ENCODE measurements around the gene ATF7. TPM values are rescaled to one million over a fixed set of nuclear protein-coding genes. Genes with fewer than 3 reads are reported as not detected.

ATF7 gene
- total RNA-seq, 1 donor = 17.4 TPM

DNA sequence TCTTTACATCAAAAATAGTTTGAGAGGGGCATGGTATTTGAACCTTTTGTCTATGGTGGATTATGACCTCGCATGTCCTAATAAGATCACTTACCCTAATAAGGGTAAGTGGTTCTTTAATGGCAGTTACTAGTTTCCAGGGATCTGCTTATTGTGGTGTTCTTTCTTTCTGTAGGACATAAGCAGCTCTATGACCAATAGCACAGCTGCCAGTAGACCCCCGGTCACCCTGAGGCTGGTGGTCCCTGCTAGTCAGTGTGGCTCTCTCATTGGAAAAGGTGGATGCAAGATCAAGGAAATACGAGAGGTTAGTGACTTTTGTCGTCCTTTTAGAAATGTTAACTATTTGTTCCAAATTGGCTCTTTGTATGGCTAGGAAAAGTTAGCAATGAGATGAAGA lies 167.1 kb downstream of the ATF7 start:
- Histone ChIP-seq H3K27me3 (ENCODE audit: insufficient read depth, low read length) (no peaks in the 10 kb centered on the region), H3K9me3 (ENCODE audit: low read depth, low read length) (no peaks in the 10 kb centered on the region), H3K27ac (ENCODE audit: low read depth, low read length) (no peak overlapping the region), H3K79me2 (ENCODE audit: insufficient read depth, low read length) (peaks cover 100% of the 10 kb centered on the region), H4K20me1 (ENCODE audit: insufficient read depth, low read length) (peaks cover 64% of the 10 kb centered on the region), H3K4me2 (ENCODE audit: insufficient read depth, low read length) (no peak overlapping the region), H3K36me3 (ENCODE audit: insufficient read depth, low read length) (peaks cover 100% of the 10 kb centered on the region), H3K4me3 (ENCODE audit: insufficient read depth, low read length) (no peak overlapping the region), H2AFZ (ENCODE audit: low read length) (no peak overlapping the region), H3K4me1 (ENCODE audit: insufficient read depth, low read length) (peaks cover 8% of the 10 kb centered on the region)
- TF ChIP-seq CTCF (IDR thresholded peaks at IDR 0.05; ENCODE audit: extremely low read depth, low read depth, low read length) = no peak
- DNase-seq (ENCODE audit: insufficient read length, low spot score, missing footprints) = no peak

Small RNA genes within 50 kb of the gene (small RNA-seq; reads per million reads assigned to genes)
- not detected for gene AC023509.3

Other genes starting within 250 kb of the ATF7 start
- 50.3 and 56.0 TPM in 2 replicates for gene SP1, start 246.2 kb downstream of the ATF7 start, total RNA-seq
- not detected in 2 replicates for gene AMHR2, start 202.5 kb downstream of the ATF7 start, total RNA-seq
- 55.0 and 64.2 TPM in 2 replicates for gene PRR13, start 184.6 kb downstream of the ATF7 start, total RNA-seq
- 247 and 293 TPM in 2 replicates for gene PCBP2, start 174.3 kb downstream of the ATF7 start, total RNA-seq
- 49.6 and 51.9 TPM in 2 replicates for gene MAP3K12, start 126.9 kb downstream of the ATF7 start, total RNA-seq
- gene TARBP2, start 125.1 kb downstream of the ATF7 start, total RNA-seq = 33.0 and 35.5 TPM in 2 replicates
- gene NPFF, start 118.9 kb downstream of the ATF7 start, total RNA-seq = not detected in 2 replicates
- gene ATP5MC2, start 49.7 kb upstream of the ATF7 start, total RNA-seq = 93.1 and 95.9 TPM in 2 replicates
- 167 and 174 TPM in 2 replicates for gene CALCOCO1, start 101.1 kb upstream of the ATF7 start, total RNA-seq
- gene CISTR, start 125.6 kb upstream of the ATF7 start, total RNA-seq = not detected in 2 replicates